Measurements from ENCODE around the gene TLX1.

DNA sequence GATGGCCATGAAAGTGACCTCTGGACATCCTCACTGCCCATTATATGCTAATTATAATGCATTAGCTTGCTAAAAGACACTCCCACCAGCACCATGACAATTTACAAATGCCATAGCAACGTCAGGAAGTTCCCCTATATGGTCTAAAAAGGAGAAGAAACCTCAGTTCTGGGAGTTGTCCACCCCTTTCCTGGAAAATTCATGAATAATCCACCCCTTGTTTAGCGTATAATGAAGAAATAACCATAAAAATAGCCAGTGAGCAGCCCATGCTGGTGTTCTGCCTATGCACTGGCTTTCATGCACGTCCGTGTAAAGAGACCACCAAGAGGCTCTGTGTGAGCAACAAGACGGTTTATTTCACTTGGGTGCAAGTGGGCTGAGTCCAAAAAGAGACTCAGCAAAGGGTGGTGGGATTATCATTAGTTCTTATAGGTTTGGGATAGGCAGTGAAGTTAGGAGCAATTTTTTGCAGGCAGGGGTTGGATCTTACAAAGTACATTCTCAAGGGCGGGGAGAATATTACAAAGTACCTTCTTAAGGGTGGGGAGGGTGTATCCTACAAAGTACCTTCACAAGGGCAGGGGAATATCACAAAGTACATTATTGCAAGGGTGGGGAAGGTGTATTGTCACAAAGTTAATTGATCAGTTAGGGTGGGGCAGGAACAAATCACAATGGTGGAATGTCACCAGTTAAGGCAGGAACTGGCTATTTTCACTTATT, 52.5 kb downstream of the TLX1 start:
- TF ChIP-seq, protein P1, sequence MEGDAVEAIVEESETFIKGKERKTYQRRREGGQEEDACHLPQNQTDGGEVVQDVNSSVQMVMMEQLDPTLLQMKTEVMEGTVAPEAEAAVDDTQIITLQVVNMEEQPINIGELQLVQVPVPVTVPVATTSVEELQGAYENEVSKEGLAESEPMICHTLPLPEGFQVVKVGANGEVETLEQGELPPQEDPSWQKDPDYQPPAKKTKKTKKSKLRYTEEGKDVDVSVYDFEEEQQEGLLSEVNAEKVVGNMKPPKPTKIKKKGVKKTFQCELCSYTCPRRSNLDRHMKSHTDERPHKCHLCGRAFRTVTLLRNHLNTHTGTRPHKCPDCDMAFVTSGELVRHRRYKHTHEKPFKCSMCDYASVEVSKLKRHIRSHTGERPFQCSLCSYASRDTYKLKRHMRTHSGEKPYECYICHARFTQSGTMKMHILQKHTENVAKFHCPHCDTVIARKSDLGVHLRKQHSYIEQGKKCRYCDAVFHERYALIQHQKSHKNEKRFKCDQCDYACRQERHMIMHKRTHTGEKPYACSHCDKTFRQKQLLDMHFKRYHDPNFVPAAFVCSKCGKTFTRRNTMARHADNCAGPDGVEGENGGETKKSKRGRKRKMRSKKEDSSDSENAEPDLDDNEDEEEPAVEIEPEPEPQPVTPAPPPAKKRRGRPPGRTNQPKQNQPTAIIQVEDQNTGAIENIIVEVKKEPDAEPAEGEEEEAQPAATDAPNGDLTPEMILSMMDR (IDR thresholded peaks at IDR 0.05): no peak
- no peak for TF ChIP-seq POLR2A (IDR thresholded peaks at IDR 0.05)

Data from esophagus squamous epithelium (tissue), 4 donors.